Measurements from ENCODE around the gene GABBR1. TPM values are rescaled to one million over a fixed set of nuclear protein-coding genes. Genes with fewer than 3 reads are reported as not detected.

Gene GABBR1
- total RNA-seq, 6 experiments from 2014 or later = 13.5 to 17.9 (median 17.4) TPM

- no peak for DNase-seq
- H3K36me3 Mint-ChIP-seq (ENCODE audit: low read depth) = no peaks in the 10 kb centered on the region
- no peaks in the 10 kb centered on the region for H3K4me1 Mint-ChIP-seq (ENCODE audit: low read depth)
- no peak for TF ChIP-seq CTCF (IDR thresholded peaks at IDR 0.05)
- H3K9me3 Mint-ChIP-seq = no peaks in the 10 kb centered on the region
- peaks cover 33% of the 10 kb centered on the region for H3K27me3 Mint-ChIP-seq (ENCODE audit: insufficient read depth)
- no peak overlapping the region for H3K4me3 Mint-ChIP-seq
- H3K27ac Mint-ChIP-seq = no peak overlapping the region
These were observed 28.1 kb upstream of the GABBR1 start for GRCh38 chr6:29661071-29661470.

GRCh38 chr6:29656798-29657197 lies 23.8 kb upstream of the GABBR1 start, which contains the start of gene MOG:
MOG (plus strand) TSS chr6:29657092; CDS start chr6:29657210, 118 bp downstream.
- Mint-ChIP-seq H3K4me3 (no peak within 1 kb of the TSS), H3K27me3 (ENCODE audit: insufficient read depth) (peaks cover 32% of the 10 kb centered on the region), H3K27ac (no peak within 1 kb of the TSS)

GRCh38 chr6:29656157-29656556 lies 23.2 kb upstream of the GABBR1 start:
- Mint-ChIP-seq H3K27ac (no peak overlapping the region), H3K27me3 (ENCODE audit: insufficient read depth) (peaks cover 32% of the 10 kb centered on the region), H3K4me1 (ENCODE audit: low read depth) (peaks cover 5% of the 10 kb centered on the region; the same call in 1 of the 2 replicates), H3K36me3 (ENCODE audit: low read depth) (no peaks in the 10 kb centered on the region), H3K9me3 (no peaks in the 10 kb centered on the region), H3K4me3 (no peak overlapping the region)
- no peak for DNase-seq
- no peak for TF ChIP-seq CTCF (IDR thresholded peaks at IDR 0.05)

More at GRCh38 chr6:29656798-29657197, 23.8 kb upstream of the GABBR1 start, which contains the start of gene MOG:
- H3K4me1 Mint-ChIP-seq (ENCODE audit: low read depth) = no peaks in the 10 kb centered on the region
- no peaks in the 10 kb centered on the region for H3K36me3 Mint-ChIP-seq (ENCODE audit: low read depth)
- no peaks in the 10 kb centered on the region for H3K9me3 Mint-ChIP-seq
- no peak for DNase-seq
- no peak for TF ChIP-seq CTCF (IDR thresholded peaks at IDR 0.05)

- Mint-ChIP-seq H3K36me3 (ENCODE audit: low read depth) (no peaks in the 10 kb centered on the region), H3K4me1 (ENCODE audit: low read depth) (peaks cover 5% of the 10 kb centered on the region; the same call in 1 of the 2 replicates), H3K27ac (no peak overlapping the region), H3K4me3 (no peak overlapping the region), H3K9me3 (no peaks in the 10 kb centered on the region), H3K27me3 (ENCODE audit: insufficient read depth) (peaks cover 29% of the 10 kb centered on the region)
- no peak for DNase-seq
- TF ChIP-seq CTCF (IDR thresholded peaks at IDR 0.05) = no peak
These were observed 22.7 kb upstream of the GABBR1 start for GRCh38 chr6:29655658-29656057.

GRCh38 chr6:29653452-29654038 lies 20.6 kb upstream of the GABBR1 start:
- Mint-ChIP-seq H3K4me1 (ENCODE audit: low read depth) (peaks cover 5% of the 10 kb centered on the region; the same call in 1 of the 2 replicates), H3K9me3 (no peaks in the 10 kb centered on the region), H3K27me3 (ENCODE audit: insufficient read depth) (peaks cover 20% of the 10 kb centered on the region), H3K36me3 (ENCODE audit: low read depth) (no peaks in the 10 kb centered on the region), H3K4me3 (no peak overlapping the region), H3K27ac (no peak overlapping the region)
- peak; percentile 94 for TF ChIP-seq CTCF (IDR thresholded peaks at IDR 0.05)
- peak; percentile 57 for DNase-seq

Data from HFFc6 (cell line).